ENCODE results near the gene ARHGAP31.
"Not testable (repeated sequence)": the region's sequence is repeated elsewhere in the genome, so short reads cannot be mapped to it uniquely, and the experiment has no call there.

Gene ARHGAP31

DNA sequence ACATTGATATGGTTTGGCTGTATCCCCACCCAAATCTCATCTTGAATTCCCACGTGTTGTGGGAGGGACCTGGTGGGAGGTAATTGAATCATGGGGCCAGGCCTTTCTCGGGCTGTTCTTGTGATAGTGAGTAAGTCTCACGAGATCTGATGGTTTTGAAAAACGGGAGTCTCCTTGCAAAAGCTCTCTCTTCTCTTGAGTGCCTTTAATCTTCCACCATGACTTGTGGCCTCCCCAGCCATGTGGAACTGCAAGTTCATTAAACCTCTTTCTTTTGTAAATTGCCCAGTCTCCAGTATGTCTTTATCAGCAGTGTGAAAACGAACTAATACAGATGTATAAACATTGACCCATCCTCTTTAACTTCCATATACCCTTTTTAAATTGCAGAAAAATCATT, 26.6 kb downstream of the ARHGAP31 start:
- DNase-seq, result not testable (repeated sequence)

DNA sequence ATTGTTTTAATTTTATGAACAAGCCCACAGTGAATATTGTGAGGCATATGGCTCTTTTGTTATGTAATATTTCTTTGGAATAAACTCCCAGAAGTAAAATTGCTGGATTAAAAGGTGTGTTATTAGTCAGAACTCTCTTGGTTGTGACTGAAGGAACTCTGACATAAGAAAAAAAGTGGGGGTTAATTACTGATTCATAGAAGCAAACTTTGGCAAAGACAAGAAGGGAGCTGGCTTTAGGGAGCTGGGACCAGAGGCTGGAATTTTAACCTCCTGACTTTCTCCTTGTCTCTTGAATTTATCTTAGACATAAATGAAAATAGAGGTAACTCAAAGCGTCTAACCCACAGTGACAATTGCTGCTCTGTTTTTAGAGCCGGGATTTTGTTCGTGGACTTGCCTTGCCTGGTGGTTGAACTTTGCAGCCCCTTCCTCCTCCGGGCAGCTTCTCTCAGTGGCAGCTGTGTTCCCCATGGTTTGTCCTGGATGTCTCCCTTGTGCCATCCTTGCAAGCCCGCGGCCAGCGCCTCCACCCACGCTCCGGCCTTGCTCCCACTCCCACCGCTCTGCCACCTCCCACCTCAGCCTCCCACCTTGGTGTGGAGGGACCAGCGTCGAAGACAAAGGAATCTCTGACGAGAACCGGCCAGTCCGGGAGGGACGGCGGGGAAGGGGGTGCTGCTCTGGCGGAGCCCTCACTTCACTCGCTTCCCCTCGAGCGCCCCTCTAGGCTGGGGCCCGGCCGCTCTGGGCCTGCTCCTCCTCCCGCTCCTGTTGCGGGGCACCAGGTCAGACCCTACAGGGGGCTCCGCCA, 28.0 kb downstream of the ARHGAP31 start:
- DNase-seq, result peak; percentile 15

DNA sequence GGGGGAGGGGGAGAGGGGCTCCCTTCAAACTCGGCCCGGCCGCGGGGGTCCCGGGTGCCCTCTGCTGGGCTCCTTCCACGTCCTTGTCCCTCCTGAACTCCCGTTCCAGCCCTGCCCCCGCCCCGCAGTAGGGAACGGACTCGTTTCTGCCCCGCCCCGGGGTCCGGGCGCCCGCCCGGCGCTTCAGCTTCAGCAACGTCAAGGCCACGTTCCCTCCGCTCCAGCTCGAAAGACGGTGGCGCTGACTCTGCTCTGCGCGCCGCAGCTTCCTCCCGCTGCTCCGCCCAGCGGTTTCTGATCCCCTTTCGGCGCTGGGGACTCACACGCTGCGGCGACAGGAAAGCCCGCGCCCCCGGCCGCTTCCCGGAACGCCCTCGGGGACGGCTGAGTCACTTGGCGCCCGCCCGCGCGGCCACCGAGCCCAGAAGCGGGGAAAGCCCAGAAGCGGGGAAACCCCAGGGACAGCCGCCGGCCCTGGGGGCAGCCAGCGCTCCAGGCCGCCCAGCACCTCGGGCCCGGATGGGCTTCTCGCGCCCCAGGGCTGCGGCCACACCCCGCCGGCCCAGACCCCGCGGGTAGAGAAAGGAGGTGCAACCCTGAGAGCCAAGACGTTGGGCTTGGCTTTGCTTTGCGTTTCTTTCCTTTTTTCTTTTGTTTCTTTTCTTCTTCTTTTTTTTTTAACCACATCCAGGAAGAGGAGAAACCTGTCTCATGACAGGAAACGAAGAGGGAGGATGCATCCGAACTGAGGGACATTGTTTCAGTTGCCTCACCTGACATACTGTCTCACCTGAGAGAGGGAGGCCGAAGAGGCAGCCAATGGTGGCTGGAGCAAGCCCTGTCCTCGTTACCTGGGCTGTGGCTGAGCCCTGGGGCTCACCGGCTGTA, 28.9 kb downstream of the ARHGAP31 start:
- peak; percentile 62 for DNase-seq

DNA sequence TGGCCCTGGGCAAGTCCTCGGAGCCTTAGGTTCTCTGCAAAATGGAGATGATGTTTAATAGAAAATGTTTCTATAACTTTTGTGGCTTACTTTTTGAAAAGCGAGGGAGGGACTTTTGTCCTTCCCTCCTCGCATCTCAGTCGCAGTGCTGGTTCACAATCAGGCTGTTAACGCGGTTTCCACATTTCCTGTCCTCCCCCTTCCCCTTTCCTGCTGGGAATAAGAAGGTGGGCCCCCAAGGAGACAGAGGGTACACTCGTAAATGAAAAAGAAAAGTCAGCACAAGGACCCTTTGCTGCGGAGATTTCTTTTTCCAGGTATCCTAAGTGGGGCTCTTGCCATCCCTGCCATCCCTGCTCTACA, 29.5 kb downstream of the ARHGAP31 start:
- DNase-seq, result no peak

DNA sequence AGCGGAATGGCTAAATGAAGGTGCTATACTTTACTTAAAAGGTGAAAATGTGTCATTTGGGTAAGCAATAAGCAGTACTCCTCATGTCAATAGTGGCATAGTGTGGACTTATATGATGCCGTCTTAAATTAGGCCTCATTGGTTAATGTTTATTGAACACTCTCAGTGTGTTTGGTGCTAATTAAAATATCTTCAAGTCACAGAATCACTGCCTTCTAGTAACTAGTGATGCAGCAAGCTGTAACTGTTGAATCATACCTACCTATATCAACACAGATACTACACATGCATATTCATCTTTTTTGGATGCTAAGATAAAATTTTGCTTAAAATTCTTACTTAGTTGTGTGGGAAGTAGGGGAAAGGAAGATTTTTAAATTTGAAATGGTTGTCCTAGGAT, 30.7 kb downstream of the ARHGAP31 start:
- DNase-seq, result no peak

DNA sequence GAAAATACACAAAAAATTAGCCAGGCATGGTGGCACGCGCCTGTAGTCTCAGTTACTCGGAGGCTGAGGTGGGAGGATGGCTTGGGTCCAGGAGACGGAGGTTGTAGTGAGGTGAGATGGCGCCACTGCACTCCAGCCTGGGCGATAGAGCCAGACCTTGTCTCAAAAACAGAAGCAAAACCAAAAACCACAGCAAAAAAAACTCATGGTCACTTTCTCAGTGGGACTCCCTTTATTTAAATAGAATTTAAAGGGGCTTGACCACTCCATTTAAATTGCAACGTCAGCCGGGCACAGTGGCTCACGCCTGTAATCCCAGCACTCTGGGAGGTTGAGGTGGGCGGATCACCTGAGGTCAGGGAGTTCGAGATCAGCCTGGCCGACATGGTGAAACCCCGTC, 32.8 kb downstream of the ARHGAP31 start:
- DNase-seq, result no peak

DNA sequence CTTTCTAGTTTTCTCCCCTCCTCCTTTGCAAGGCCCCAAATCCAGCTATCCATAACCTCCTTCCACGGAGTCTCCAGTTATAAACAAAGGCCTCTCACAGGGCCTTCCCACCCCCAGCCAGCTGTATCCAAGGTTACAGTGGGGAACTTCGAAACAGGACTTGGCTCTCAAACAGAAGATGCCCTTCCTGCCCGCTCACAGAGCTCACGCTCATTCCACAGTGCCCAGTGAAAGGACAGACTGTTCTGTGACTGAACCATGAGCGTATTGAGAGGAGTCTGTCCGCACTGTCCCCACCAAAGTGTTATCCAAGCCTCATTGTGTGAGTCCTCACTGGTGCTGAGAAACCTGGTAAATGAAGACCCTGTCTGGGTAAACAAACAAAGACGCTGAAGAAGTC, 35.4 kb downstream of the ARHGAP31 start:
- no peak for DNase-seq

DNA sequence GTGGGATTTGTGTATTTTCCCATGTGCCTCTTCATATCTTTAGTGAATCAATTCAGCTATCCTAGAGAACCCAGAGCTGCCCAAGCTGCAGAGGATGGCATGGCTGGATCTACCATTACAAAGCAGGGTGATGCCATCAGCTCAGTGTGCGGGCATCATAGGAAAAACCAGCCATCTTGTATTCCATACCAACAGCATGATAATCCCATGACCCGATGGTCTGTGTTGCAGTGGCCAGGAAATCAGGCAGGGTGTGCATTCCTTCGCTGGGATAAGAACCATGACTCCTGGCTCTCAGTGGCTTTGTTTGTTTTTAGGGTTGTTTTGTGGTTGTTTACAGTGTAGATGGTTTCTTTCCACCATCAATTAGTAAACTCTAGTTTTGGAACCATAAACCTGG, 36.0 kb downstream of the ARHGAP31 start:
- DNase-seq, result no peak

DNA sequence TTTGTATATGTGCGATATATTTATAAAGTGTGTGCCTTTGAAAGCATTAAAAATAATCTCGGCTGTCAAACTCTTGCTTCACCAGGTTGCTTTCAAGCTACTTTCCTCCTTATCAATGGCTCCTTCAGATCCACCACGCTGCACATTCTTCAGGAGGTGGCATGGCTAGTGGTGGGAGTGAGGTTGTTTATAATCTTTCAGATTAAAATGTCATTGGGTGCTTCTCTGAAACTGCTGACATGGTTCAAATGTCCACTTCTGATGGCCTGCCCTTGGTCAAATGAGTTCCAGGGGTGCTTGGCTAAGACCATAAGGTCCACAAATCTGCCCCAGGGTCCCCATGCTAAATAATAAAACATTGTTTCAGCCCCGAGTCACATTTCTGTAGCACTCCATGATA, 36.7 kb downstream of the ARHGAP31 start:
- DNase-seq, result no peak

DNA sequence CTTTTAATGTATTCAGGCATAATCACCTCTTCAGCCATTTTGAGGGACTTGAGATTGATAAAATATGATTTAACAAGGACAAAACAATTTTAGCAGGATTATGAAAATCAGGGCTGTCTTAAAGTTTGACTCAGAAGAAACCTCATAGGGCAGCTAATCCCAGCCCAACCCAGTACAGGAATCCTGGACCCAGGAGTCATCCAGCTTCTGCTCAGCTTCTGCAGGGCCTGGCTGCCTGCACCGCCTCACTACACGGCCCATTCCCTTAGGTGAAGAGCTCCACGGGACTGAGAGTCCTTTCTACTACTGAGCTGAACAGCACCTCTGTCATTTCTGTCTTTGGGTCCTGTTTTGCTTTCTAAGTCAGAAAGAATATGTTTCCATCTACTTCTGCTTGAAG, 37.5 kb downstream of the ARHGAP31 start:
- no peak for DNase-seq

DNA sequence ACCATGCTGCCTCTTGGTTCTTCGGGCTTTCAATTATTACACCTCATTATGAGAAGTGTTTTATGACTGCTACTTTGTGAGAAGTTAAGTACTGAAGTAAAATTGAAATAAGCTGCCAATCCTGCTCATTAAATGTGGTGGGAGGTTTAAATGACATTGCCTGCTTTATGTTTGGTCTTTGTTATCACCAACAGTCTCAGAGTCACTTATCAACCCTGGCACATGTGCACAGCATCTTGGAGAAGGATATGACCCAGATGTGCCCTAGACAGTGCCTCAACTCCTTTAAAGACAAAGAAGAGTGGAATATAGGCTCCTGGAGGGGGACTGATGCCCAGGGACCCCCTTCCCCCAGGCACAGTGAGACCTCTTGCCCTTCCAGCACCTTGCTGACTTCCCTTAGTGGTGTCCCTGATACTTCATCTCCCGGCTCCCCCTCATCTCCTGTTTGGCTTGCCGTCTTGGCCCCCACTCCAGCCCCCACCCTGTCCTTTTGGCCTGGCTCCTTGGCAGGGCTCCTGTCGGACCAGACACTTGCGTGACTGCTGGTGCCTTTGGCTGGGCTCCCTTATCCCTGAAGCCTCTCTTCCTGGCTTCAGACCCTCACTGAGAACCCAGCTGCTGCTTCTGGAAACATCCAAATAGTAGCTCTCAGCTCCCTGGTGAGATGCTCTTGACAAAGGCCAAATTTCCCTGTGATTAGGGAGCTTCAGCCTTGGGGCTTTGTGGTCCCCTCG, 39.8 kb downstream of the ARHGAP31 start:
- no peak for DNase-seq

DNA sequence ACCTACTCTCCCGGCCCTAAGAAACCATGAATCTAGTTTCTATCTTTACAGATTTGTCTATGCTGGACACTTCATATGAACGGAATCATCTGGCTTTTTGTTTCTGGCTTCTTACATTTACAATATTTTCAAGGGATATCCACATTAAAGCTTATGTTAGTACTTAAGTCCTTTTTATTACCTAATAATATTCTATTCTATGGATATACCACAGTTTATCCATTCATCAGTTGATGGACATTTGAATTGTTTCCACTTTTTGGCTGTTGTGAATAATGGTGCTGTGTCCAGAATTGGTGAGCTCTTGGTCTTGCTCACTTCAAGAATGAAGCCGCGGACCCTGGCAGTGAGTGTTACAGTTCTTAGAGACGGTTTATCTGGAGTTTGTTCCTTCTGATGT, 42.6 kb downstream of the ARHGAP31 start:
- no peak for DNase-seq

DNA sequence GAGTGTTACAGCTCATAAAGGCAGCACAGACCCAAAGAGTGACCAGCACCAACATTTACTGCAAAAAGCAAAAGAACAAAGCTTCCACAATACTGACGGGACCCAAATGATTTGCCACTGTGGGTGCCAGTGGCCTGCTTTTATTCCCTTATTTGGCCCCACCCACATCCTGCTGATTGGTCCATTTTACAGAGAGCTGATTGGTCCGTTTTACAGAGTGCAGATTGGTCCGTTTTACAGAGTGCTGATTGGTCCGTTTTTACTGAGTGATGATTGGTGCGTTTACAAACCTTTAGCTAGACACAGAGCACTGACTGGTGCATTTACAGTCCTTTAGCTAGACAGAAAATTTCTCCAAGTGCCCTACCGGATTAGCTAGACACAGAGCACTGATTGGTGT, 43.2 kb downstream of the ARHGAP31 start:
- DNase-seq, result not testable (repeated sequence)

DNA sequence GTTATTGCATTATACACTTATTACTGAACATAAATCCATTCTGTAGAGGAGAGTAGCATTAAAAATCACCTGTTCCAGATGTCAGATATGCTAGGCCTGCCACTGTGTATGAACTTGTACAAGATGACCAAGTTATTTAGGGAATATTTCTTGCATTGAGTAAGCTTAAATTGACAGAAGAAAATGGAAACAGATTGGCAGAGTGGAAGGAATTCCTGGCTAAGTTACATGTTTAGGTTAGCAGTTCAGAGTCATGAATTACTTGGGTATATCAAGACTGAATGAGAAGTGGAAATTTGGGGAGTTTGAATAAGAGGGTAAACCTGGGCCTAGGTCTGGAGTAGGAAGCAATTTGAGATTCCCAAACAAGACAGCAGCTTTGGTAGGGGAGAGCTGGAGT, 44.6 kb downstream of the ARHGAP31 start:
- DNase-seq, result no peak

DNA sequence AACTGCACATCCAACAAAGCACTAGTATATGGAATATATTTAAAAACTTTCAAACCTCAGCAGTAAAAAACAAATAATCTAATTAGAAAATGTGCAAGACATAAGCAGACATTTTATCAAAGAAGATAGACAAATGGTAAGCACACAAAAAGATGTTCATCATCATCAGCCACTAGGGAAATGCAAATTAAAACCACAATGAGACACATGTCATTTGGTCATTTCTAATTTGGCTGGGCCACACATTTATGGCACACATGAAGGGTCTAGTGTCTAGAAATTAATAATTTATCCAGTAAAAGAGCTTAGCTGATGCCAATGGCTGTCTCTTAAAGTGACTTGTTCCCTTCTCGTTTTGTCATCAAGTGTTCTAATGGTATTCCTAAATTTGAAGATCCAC, 45.8 kb downstream of the ARHGAP31 start:
- DNase-seq, result no peak

DNA sequence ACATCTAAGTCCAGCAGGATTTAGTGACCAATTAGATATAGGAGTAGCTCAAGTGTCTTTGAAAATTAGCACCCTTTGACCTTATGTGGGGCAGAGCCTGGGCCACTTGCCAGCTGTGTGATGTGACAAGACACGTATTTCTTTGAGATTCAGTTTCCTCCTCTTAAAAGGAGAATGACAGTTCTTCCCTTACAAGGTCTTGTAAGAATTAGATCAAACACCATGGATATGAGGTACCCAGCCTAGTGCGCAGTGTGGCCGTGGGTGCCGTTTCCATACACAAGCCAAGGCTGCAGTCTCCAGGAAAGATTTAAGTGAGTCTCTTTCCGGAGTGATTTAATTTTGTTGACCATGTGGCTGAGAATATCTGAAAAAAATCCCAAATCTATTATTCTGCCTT, 46.3 kb downstream of the ARHGAP31 start:
- no peak for DNase-seq

DNA sequence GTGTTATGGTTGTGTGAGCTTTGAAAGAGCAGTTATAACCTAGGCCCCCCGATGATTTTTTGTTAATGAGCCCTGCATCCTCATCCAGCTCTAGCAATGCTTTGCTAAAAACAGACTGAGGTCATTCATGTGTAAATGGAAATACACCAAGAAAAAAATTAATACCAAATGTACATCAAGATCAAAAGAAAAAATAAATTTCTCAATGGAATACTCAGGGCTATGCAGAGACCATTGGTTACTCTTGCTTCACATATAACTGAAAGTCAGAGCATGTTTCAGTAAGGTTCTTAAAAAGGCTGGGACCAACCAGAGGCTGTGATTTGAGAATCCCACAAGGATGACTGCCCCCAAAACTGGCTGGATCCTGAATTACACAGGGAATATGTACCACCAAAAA, 48.0 kb downstream of the ARHGAP31 start:
- no peak for DNase-seq

DNA sequence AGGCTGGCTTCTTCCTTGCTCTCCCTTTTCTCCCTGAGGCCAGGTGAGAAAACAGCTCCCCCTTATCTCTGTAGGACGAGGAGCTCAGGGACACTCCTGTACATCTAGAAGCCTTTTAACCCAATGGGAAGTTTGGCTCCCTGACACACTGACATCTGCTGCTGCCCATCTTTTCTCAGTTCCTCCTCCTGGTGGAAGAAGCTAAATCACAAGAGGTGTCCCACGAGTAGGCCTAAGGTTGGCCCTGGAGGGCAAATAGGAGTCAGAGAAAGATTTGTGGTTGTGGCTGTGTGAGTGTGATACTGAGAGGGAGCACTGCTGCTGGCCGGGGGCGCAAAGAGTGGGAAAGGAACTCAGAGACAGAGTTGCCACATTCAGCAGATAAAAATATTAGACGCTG, 49.5 kb downstream of the ARHGAP31 start:
- no peak for DNase-seq

DNA sequence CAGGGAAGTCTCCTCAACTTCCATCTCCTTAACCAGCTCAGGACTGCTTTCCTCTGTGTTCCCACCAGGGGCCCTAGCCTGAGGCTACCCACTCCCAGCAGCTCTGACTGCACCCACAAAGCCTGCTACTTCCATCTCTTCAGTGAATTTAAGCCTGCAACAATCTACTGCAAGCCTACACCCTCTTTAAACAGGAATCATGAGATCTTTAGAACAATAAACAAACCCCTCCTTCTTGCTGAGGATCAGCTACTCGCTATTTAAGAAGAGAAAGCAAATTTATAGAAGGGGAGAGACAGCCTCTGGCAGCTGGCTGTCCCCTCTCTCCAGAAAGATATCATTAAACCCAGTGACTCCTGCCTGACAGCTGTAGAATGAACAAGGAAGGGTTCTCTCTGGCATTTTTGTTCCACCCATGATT, 51.9 kb downstream of the ARHGAP31 start:
- DNase-seq, result no peak

DNA sequence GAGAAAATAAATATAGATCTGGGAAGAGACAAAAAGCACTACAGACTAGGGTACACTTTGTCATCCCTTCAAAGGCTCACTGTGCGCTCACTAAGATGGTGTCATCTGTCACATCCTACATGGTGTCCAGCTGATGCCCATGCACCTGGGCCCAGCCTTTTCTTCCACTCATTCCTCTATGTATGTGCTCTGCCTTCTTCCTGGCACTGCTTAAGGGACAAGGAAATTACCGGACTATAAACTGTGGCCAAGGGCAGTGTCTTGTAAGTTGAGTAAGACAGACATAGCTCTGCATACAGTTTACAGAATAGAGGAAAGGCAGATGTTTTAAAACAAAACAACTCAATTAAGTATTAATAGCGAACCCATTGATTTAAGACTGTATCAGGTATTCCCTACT, 52.9 kb downstream of the ARHGAP31 start:
- DNase-seq, result no peak

DNA sequence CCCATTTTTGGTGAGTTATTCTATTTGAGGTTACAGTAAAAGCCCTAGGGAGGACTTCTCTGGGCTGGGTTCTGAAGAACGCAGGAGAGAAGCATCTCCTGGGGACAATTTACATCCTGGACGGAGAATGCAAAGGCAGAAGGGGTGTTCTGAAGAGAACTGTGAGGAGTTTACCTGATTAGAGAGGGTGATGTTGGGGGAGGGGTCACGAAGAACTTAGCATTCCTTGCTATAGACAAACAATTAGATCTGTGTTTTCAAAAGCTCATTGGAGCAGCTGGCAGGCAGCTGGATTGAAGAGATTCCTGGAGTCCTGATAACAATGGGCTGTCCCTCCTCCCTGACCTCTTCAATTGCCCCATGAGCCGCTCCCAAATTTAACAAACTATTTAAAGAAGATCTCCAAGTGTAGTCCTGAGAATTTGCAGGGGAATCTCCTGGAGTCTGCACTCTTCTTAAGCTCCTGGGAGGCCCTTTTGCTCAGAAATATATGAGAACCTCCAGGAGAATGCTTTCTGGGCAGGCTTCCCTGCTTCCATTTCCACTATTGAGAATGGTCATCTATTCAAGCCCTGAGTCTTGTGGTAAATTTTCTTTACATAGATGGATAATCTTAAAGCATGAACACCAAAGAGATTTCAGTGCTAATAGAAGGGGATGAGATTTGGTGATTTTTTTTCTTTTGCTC, 55.3 kb downstream of the ARHGAP31 start:
- no peak for DNase-seq

DNA sequence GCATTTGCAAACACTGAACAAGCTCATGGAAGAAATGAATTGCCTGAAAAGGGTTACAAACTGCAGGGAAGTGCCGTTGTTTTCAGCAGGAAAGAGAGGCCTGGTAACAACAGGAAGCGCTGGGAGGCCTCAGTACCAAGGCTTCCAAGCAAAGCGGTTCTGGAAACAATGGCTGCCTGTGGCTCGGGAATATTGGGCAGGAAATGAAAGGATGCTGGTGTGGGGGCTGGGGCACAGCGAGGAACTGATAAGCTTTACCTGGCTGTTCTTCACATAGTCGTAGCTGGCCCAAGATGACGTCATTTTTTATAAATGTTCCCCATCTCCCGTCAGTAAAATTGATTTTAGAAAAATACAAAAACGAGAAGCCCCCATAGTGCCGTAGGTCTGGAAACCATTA, 55.9 kb downstream of the ARHGAP31 start:
- peak; percentile 2 for DNase-seq

DNA sequence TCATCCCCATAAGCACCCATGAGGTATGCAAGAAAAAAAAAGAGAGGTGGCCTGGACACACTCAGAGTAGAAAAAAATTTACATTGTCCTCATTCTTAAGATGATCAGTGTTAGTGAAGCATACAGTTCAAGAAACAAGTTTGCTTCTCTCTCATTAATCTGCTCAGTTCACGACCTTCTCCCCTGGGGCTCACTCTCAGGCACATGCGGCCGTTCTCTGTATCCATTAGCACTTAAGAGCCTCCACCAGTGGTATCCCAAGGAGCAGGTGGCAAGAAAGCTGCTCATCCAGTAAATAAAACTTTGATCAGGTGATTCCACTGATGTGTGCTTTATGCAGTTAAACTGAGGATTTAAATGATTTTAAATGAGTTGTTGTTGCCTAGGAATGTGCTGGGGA, 57.4 kb downstream of the ARHGAP31 start:
- no peak for DNase-seq
